ENCODE results near the gene PREX1.

Gene PREX1

GRCh38 chr20:48794816-48795457, 32.9 kb downstream of the PREX1 start:
- DNase-seq (ENCODE audit: low read depth in 2 of 2), result no peak

- no peak for DNase-seq (ENCODE audit: low read depth in 2 of 2)
Observed at GRCh38 chr20:48794360-48794759, 33.4 kb downstream of the PREX1 start.

- no peak for DNase-seq (ENCODE audit: low read depth in 2 of 2)
Observed at GRCh38 chr20:48793776-48794175, 34.0 kb downstream of the PREX1 start.

- no peak for DNase-seq (ENCODE audit: low read depth in 2 of 2)
Observed at GRCh38 chr20:48791666-48792071, 36.1 kb downstream of the PREX1 start.

- DNase-seq (ENCODE audit: low read depth in 2 of 2), result no peak
Observed at GRCh38 chr20:48791014-48791413, 36.8 kb downstream of the PREX1 start.

GRCh38 chr20:48790473-48791003, 37.3 kb downstream of the PREX1 start:
- no peak for DNase-seq (ENCODE audit: low read depth in 2 of 2)

- no peak for DNase-seq (ENCODE audit: low read depth in 2 of 2)
Observed at GRCh38 chr20:48789781-48790472, 37.9 kb downstream of the PREX1 start.

GRCh38 chr20:48789185-48789668, 38.6 kb downstream of the PREX1 start:
- DNase-seq (ENCODE audit: low read depth in 2 of 2), result no peak

GRCh38 chr20:48788486-48789072, 39.2 kb downstream of the PREX1 start:
- no peak for DNase-seq (ENCODE audit: low read depth in 2 of 2)

GRCh38 chr20:48787861-48788375, 39.9 kb downstream of the PREX1 start:
- DNase-seq (ENCODE audit: low read depth in 2 of 2), result no peak

- DNase-seq (ENCODE audit: low read depth in 2 of 2), result no peak
Observed at GRCh38 chr20:48786951-48787705, 40.7 kb downstream of the PREX1 start.

- DNase-seq (ENCODE audit: low read depth in 2 of 2), result no peak
Observed at GRCh38 chr20:48785801-48786200, 42.0 kb downstream of the PREX1 start.

- no peak for DNase-seq (ENCODE audit: low read depth in 2 of 2)
Observed at GRCh38 chr20:48785256-48785655, 42.5 kb downstream of the PREX1 start.

- DNase-seq (ENCODE audit: low read depth in 2 of 2), result no peak
Observed at GRCh38 chr20:48784273-48784641, 43.5 kb downstream of the PREX1 start.

GRCh38 chr20:48783533-48784272, 44.1 kb downstream of the PREX1 start:
- no peak for DNase-seq (ENCODE audit: low read depth in 2 of 2)

- DNase-seq (ENCODE audit: low read depth in 2 of 2), result no peak
Observed at GRCh38 chr20:48782901-48783308, 44.9 kb downstream of the PREX1 start.

- DNase-seq (ENCODE audit: low read depth in 2 of 2), result no peak
Observed at GRCh38 chr20:48782053-48782452, 45.7 kb downstream of the PREX1 start.

GRCh38 chr20:48781634-48782033, 46.2 kb downstream of the PREX1 start:
- no peak for DNase-seq (ENCODE audit: low read depth in 2 of 2)

GRCh38 chr20:48779435-48779834, 48.4 kb downstream of the PREX1 start:
- no peak for DNase-seq (ENCODE audit: low read depth in 2 of 2)

- no peak for DNase-seq (ENCODE audit: low read depth in 2 of 2)
Observed at GRCh38 chr20:48777821-48778220, 50.0 kb downstream of the PREX1 start.

GRCh38 chr20:48777005-48777404, 50.8 kb downstream of the PREX1 start:
- DNase-seq (ENCODE audit: low read depth in 2 of 2), result no peak

All from stimulated activated CD8-positive, alpha-beta memory T cell treated with anti-CD3 and anti-CD28 coated beads, Interleukin-7, amount 100 ng/mL, for 4 hours (primary cell).